ENCODE results near the gene RHBDD1. TPM values are rescaled to one million over a fixed set of nuclear protein-coding genes. Genes with fewer than 3 reads are reported as not detected.
"Not testable (repeated sequence)": the region's sequence is repeated elsewhere in the genome, so short reads cannot be mapped to it uniquely, and the experiment has no call there.

The RHBDD1 gene
- total RNA-seq, 1 experiment from 2014 or later, result 6.6 TPM

DNA sequence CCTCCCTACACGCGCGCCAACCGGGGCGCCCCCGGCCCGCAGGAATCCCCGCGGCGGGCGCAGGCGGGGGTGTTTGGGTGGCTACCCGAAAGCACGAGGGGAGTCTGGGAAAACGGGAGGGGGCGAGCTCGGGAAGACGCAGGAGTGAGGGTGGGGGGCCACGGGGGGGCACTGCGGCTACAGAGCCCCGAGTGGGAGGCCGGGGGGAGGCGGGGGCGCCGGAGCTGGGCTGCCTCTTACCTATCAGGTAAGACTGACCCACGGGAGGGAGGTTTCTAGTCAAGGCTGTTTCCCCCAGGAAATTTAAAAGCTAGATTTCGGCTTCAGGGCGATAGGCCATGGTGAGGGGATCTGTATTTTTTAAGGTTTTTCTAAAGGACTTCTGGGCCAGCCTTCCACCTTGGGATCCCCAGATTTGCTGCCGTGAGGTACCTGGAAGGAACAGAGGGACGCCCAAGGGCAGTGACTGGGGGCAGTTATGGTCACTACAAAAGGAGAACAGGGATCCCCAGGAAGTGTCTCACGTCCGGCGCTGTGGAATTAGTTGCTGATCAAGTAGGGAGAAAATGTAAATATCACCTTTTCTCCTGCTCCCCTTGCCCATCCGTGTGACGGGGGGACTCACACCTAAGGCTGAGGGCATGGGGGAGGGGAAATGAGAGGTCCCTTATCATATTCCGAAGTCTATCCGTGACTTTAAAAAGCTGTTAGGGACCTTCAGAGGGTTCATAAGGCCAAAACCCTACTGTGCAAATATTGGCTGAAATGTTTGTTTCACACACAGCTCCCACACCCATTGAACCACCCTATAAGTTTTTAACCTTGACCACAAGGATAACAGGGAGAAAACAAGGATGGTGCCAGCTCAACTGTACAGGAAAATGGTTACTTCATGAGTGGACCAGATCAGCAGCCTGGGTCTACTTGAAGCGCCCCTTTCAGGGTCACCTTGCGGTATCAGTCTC lies 35.6 kb upstream of the RHBDD1 start:
- DNase-seq (ENCODE audit: low read depth), result no peak

DNA sequence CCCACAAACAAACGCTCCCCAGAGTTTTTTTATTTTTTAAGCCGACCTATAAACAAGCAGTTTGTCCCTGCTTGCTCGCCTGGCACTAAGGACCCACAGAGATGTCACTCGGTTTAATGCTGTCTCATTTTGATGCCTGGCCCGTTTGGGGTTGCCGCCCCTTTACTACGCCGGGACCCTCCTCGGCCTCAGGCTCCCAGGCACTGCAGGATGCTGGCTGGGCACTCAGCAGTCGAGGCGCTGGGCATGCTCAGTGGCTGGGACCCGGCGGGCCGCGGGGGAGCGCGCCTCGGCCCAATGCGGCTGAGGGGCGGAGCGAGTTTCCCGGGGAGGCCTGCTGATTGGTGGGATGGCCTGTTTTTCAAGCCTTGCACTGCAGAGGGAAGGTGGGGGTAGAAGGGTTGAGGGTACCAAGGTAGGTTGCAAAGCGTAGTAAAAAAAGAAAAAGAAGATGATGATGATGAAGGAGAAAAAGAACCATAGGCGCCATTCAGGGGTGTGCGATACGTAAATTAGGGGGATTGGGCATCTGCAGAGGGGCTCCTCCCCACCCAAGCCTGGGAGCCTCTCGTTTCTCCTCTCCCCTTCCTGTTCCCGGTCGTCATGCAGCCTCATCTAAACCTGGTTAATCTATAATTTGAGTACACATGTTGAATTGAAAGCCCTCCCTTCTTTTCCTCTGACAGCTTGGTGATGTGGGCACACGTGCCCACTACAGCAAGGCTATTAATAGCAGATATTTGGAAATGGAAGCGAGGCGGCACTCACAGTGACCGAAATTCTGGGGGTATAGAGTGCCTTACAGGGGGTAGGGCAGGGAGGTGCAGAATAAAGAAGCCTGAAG lies 34.7 kb upstream of the RHBDD1 start:
- no peak for DNase-seq (ENCODE audit: low read depth)

- DNase-seq (ENCODE audit: low read depth), result peak; percentile 79
Measured at GRCh38 chr2:226802573-226802972, 33.3 kb upstream of the RHBDD1 start.

GRCh38 chr2:226803410-226803809 lies 32.4 kb upstream of the RHBDD1 start:
- no peak for DNase-seq (ENCODE audit: low read depth)

GRCh38 chr2:226813148-226813701 lies 22.6 kb upstream of the RHBDD1 start:
- no peak for DNase-seq (ENCODE audit: low read depth)

- DNase-seq (ENCODE audit: low read depth), result no peak
Measured at GRCh38 chr2:226818930-226819329, 16.9 kb upstream of the RHBDD1 start.

DNA sequence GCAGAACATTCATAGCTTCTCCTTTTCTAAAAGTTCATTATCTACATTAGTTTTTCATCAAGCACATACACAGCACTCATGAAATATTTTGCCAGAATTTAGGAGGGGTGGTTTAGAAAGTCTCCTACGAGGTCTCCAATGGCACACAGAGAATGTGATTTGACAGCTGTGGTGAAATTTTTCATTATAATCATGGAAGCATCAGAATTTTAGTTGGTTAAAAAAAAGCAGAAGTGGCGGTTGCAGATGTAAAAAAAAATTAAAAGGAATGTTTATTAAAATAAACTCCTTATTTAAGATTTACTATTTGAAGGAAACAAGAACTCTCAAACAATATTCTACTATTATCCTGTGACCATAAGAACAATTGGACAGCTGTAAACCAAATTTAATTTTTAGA lies 10.8 kb upstream of the RHBDD1 start:
- DNase-seq (ENCODE audit: low read depth), result no peak

- DNase-seq (ENCODE audit: low read depth), result no peak
Measured at GRCh38 chr2:226828191-226828590, 7.7 kb upstream of the RHBDD1 start.

DNA sequence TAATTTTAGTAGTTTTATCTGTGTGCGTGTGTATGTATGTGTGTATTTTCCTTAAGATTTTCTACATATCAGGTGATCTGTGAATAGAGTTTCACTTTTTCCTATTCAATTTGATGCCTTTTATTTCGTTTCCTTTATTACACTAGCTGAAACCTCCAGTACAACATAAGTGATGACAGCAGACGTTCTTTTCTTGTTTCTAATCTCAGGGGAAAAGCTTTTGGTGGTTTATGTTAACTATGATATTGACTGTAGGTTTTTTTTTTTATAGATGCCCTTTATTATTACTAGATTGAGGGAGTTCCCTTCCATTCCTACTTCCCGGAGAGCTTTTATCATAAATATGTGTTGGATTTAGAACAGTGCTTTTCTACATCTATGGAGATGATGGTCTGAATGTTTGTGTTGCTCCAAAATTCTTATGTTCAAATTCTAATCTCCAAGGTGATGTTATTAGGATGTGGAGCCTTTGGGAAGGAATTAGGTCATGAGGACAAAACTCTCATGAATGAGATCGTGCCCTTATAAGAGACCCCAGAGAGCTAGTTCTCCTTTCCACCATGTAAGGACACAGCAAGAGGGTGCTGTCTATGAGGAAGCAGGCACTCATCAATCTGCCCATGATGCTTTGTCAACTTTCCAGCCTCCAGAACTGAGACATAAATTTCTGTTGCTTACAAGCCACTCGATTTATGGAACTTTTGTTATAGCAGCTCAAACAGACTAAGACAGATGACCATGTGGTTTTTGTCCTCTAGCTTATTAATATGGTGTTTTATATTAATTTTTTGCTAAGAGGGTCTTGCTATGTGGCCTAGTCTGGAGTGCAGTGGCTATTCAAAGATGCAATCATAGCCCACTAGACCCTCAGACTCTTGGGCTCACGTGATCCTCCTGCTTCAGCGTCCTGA lies 5.9 kb upstream of the RHBDD1 start:
- no peak for DNase-seq (ENCODE audit: low read depth)

DNA sequence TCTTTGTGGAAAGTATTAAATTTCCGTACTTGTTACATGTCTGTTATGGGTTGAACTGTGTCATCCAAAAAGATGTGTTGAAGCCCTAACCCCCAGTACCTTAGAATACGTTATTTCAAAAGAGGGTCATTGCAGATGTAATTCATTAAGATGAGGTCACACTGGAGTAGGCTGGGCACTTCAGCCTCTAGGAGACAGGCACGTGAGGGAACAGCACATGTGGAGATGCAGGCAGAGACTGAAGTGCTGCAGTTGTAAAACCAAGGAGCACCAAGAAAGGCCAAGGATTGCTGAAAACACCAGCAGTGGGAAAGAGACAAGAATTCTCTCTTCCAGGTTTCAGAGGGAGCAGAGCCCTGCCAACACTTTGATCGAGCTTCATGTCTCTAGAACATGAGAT lies 4.6 kb upstream of the RHBDD1 start:
- no peak for DNase-seq (ENCODE audit: low read depth)

DNA sequence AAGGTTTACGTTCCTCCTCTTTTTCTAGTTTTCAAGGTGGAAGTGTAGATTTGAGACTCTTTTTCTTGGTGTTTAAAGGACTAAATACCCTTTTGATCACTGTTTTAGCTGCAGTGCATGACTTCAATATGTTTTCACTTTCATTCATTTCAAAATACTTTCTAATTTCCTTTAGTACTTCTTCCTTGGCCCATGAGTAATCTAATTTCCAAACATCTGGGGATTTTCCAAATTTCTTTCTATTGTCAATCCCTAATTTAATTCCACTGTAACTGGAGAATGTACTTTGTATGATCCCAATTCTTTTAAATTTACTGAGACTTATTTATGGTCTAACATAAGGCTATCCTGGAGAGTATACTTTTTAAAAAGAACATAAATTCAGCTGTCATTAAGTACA lies 3.8 kb upstream of the RHBDD1 start:
- DNase-seq (ENCODE audit: low read depth), result no peak

- not testable (repeated sequence) for DNase-seq (ENCODE audit: low read depth)
Measured at GRCh38 chr2:226834880-226835279, 974 bp upstream of the RHBDD1 start.

DNA sequence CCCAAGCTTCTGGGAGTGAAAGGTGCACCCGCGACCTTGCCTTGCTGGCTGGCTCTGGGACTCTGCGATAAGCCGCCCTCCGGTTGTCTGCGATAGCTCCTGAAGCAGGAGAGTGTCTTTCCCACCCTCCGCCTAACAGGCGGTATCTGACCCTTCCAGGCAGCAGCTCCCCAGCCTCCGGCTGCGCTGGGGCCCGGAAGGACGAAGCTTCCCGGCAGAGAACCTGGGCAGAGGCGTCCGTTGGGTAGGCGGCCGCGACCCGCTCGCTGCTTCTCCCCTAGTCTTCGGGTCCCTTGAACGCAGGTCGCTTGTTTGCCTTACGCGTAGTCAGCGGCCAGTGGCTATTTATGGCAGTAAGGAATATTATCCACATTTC lies 446 bp upstream of the RHBDD1 start:
- no peak for DNase-seq (ENCODE audit: low read depth)

GRCh38 chr2:226836548-226836885 lies 663 bp downstream of the RHBDD1 start:
- DNase-seq (ENCODE audit: low read depth), result no peak

DNA sequence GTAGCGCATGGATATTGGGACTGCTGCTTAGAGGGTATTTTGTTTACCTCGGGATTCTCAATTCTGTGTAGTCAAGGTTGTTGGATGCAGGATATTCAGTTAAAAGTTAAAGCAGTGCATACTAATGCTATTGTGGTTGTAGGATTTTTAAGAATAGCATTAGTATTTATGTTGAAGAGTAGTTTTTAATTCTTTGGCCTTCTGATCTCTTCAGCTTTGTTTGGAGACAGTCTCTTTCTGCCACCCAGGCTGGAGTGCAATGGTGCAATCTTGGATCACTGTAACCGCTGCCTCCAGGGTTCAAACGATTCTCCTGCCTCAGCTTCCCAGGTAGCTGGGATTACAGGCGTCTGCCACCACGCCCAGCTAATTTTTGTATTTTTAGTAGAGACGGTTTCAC lies 1.5 kb downstream of the RHBDD1 start:
- no peak for DNase-seq (ENCODE audit: low read depth)

GRCh38 chr2:226837787-226838603 lies 2.1 kb downstream of the RHBDD1 start:
- no peak for DNase-seq (ENCODE audit: low read depth)

DNA sequence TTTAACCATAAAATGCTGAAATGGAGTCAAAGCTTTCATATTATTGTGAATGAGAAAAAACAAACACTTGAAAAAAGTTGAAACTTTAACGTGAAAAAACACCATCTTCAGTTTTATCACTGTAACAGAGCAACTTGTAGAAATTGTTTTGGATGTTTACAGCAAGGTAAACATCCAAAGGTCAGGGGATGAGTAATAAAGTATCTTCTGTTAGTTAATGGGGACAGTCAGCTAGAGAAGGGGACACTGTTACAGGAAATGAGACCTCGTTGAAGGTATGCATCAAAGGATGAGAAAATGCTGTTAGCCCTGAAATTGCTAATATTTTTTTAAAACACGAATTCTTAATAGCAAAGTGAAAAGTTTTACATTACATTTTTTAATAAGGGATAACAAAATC lies 2.9 kb downstream of the RHBDD1 start:
- DNase-seq (ENCODE audit: low read depth), result no peak

DNA sequence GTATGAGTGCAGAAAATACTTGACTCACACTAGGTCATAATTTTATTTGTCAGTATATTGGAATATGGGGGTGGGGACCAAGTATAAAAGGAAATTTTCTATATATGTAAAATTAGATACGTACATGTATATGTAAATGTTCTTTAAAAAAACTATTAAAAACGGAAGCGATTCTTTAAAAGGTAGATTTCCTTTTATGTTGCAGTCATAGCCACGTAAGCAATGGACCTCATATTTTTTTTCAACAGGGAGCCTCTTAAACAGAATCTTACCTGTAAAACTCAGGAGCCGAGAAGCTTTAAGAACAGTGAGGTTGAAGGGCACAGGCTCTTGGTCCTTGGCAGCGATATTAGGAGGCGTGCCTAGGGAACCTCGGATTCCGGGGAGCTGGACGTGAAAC lies 3.3 kb downstream of the RHBDD1 start:
- no peak for DNase-seq (ENCODE audit: low read depth)

DNA sequence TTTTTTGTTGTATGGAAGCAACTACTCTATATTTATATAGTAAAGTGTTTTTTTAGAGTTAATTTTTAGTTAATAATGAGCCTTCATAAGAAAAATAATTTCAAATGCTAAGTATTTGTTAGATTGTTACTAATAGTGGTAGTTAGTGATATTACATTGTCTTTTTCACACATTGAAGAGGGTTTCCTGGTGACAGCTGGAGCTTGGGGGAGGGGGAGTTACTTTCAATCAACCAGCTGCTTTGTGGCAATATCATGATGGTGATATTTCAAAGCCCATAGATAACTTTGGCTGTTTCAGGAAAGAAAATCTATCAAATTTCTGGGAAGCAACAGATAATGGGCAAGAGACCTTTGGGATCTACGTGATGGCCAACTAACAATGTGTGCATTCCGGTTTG lies 4.1 kb downstream of the RHBDD1 start:
- peak; percentile 39 for DNase-seq (ENCODE audit: low read depth)

GRCh38 chr2:226843001-226843400 lies 7.1 kb downstream of the RHBDD1 start:
- DNase-seq (ENCODE audit: low read depth), result not testable (repeated sequence)
